ENCODE results near the gene STRIP1.

The STRIP1 gene, protein sequence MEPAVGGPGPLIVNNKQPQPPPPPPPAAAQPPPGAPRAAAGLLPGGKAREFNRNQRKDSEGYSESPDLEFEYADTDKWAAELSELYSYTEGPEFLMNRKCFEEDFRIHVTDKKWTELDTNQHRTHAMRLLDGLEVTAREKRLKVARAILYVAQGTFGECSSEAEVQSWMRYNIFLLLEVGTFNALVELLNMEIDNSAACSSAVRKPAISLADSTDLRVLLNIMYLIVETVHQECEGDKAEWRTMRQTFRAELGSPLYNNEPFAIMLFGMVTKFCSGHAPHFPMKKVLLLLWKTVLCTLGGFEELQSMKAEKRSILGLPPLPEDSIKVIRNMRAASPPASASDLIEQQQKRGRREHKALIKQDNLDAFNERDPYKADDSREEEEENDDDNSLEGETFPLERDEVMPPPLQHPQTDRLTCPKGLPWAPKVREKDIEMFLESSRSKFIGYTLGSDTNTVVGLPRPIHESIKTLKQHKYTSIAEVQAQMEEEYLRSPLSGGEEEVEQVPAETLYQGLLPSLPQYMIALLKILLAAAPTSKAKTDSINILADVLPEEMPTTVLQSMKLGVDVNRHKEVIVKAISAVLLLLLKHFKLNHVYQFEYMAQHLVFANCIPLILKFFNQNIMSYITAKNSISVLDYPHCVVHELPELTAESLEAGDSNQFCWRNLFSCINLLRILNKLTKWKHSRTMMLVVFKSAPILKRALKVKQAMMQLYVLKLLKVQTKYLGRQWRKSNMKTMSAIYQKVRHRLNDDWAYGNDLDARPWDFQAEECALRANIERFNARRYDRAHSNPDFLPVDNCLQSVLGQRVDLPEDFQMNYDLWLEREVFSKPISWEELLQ

DNA sequence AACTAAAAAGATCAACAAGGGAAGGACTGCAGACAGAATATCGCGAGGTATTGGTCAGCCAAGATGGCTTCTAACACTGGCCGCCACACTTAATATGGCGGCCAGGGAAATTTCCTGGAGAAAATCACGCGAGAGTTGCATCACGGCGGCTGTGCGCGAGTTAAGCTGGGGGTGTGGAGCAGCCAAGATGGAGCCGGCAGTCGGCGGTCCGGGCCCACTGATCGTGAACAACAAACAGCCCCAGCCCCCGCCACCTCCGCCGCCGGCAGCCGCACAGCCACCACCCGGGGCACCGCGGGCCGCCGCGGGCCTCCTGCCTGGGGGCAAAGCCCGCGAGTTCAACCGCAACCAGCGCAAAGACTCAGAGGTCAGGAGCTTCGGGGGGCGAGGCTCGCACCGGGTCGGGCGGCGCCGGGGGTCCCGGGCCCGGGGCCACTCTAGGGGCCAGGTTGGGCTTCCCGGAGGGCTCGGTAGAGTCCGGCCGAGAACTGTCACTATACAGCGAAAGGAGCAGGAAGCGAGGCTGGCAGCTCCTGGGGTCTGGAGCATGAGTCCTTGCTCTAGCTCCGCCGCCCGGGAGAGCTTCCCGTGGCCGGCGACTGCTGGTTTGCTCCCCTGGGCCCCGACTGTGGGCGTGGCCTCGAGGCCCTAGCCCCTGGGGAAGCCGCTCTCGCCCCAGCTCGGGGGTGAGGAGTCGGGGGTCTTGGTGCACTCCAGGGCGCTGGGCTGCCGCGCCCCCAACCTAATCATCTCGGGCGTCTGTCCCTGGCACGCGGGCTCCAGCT lies at the start of gene STRIP1:
Gene STRIP1 (plus strand): TSS at position 174 of the 785 bp plus-strand sequence. CDS start 14 bp downstream, at position 188.
- DNase-seq = peak; percentile 98

DNA sequence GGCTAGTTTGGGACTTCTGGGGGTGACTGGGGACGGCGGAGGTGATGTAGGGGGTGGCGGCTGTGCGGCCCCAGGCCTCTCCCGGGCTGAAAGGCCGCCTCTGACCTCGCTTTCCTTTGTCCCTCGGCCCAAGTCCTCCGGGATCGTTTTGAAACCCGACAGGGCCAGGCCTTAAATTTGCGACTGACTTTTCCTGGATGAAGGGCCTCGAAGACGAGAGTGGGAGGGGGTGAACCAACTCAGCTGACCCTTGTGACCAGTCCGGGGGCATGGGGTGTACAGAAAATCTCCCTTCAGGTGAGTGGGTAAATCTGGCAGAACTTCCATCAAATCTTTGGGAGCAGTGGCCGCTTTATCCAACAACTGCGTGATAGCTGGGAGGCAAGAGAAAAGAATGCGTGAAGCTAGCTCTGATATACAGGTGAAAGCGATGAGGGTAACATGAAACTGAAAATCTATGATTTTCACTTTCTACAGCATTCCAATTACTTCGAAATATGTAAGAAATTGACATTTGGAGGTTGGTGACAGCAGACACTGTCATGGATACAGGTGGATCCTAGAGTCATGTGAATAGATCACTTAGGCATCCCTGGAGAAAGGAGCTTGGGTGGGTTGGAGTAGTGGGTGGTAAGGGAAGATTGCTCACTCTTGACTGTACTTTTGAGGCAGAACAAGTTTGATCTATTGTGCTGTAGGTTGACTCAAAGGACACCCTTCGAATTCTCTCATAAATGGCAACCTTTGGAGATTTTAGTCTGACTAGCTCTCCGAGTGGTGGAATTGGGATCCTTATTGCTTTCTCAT lies 49.0 kb upstream of the STRIP1 start:
- DNase-seq = no peak

DNA sequence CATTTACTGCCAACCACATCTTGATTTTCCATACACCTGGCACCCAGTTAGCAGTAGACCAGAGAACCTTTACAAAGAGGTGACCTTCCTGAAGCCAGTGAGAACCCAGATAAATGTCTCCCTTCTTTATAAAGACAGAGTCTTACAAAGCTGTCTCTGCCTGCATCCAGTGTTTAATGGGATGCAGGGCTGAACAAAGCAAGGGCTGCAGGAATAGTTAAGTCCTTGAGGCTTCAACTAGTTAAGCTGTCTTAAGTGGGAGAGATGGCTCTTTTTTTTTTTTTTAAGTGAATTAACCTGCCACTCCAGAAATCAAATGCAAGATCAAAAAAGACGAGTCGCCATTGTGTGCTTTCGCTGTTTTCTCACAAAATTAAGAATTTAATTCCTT lies 48.4 kb upstream of the STRIP1 start:
- DNase-seq = no peak

DNA sequence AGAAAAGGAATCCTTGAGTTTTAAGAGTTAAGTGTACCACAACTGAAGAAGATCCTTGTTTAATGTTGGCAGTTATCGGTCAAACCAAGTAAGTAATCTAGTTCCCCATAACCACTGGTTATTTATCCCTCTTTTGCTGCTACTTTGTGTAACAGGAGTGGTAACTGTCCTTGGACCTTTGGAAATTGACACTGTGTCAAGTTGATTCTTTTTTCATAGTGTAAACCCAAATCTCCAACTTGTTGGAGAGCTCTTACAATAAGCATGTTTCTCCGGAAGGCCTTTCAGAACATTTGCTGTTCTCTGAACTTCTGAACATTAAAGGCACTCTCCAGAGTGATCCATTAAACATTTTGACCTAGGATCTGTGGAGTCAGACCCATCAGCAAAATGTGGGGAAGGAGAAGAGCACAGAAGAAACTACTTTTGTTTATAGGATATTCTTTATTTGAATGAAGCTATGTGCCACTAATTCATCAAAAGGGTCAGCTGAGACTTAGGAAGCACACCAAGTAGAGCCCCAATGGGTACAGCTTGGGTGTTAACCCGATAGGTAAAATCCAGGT lies 46.0 kb upstream of the STRIP1 start:
- DNase-seq = no peak

DNA sequence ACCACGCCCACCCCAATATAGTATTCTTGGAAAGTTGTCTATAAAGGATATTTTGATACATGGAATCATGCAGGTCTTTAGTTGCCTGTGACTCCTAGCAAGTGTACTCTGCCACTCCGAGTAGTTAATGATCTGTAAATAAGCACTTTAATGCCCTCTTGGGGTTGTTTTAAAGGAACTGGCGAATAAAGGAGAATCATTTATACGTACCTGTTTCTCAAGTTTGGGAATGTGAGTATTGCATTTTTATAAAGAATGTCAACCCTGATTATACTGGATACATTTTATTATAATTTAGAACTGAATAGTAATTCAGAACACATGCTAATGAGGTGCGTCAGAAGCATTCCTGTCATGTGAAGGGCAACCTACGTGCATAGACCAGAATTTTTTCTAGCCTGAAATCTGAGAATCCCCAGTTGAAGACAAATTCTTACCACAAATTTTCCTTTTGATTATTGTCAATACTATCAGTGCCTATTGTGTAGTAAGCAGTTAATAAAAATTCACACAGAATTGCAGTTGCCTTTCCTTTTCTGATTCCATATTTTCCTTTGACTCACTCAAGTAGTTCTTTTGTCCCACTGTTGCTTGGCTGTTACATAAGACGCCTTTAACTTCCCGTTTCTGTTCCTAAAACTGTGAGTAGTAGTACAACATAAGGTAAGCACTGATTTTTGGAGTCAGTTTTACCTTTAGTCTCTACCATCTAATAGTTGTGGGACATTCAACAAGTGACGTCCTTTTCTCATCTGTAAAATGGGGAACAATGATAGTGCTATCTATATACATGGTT lies 44.7 kb upstream of the STRIP1 start:
- peak; percentile 75 for DNase-seq

DNA sequence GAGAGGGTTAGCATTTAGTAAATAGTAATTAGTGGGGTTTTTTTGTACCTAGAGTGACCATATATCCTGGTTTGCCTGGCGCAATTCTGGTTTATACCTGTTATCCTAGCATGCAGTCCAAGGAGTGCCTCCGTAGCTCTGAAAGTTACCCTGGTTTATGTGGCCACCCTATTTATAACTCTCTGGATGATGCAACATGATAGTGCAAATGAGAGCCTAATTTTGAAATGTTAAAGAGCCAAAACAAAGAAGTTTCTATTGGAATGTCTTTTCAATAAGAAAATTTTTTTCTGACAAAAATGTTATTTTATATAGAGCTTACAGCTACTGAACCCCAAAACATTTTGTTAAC lies 44.1 kb upstream of the STRIP1 start:
- DNase-seq = peak; percentile 40

DNA sequence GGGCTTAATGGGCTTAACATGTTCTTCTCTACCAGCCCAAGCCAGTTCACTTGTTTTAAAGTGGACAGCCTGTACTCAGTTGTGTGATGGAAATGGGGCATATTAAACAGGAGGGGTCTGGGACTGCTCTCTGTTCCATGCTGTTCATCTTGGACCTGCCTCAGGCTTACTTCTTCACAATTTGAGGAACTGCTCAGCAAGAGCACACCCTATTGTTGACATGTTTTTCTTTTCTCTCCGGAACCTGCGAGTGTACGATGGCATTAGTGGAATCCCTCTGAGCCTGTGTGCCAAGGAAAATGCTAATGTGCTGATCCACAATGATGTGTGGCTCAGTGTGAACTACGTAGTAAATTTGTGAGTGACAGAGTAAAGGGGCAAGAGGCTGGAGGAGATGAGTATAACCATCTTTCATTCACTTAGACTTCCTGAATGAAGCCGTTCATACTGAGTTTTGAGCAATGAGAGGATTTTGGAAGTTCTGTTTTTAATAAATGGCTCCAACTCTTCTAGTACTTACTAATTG lies 43.0 kb upstream of the STRIP1 start:
- DNase-seq = peak; percentile 1

DNA sequence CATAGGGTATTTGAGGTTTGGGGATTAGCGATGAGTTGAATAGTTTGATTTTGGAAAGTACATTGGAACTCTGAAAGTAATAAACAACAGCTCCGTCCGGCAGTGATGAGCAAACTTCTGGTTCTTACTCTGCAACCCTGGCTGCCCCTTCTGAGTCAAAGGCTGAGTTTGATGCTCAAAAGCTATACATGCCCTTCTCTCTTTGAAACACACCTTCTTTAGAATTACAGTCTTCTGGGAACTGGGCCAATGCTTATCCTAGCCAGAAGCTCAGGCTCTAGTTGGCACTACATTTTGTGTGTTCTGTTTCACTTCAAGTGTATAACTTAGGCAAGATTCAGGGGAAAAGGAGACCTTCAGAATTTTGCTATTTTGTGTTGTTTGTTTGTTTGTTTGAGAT lies 40.5 kb upstream of the STRIP1 start:
- DNase-seq = no peak

DNA sequence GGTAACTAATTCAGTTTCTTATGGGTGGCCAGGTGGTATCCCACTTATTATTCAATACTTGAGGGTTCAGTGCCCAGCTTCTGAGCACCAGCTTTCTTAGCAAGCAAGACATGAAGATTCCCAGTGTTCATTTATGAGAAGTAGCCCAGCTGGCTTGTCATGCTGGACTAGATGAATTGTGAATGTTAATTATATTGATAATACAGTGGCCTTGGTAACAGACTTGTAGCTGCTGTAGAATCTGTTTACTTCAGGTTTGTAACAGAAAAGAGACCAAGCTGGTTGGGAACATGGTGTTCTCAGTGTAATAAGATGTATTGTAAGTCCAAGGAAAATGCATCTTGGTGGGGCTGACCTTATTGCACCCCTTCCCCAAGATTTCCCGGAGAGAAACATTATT lies 39.8 kb upstream of the STRIP1 start:
- no peak for DNase-seq

DNA sequence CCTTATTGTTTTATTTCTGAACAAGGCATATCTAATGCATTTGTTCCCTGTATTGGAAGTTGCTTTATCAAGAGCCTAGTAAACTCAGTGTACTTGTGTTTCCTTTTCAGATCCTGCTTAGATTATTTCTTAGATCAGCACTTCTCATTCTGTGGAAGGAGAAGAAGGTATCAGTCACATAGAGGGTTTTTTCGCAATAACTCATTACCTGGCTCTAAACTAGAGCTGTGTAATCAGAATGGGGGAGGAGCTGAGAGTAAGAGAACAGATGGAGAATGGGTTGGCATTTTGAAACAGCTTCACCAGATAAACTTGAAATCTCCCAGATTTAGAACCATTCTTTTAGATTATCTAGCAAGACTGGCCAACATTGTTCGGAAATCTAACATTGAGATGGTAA lies 38.9 kb upstream of the STRIP1 start:
- no peak for DNase-seq

DNA sequence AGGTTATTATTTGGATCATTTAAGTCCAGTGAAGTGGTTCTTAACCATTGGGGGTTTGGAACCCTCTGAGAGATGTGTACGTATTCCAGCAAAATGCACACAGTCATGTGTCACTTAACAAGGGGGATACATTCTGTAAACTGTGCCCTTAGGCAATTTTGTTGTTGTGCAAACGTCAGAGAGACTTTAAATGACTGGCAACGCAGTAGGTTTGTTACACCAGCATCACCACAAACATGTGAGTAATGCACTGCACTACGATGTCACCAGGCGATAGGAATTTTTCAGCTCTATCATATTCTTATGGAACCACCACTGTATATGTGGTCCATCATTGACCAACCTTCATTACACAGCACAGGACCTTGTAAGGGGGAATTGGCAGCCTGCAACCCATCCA lies 37.9 kb upstream of the STRIP1 start:
- DNase-seq = no peak

DNA sequence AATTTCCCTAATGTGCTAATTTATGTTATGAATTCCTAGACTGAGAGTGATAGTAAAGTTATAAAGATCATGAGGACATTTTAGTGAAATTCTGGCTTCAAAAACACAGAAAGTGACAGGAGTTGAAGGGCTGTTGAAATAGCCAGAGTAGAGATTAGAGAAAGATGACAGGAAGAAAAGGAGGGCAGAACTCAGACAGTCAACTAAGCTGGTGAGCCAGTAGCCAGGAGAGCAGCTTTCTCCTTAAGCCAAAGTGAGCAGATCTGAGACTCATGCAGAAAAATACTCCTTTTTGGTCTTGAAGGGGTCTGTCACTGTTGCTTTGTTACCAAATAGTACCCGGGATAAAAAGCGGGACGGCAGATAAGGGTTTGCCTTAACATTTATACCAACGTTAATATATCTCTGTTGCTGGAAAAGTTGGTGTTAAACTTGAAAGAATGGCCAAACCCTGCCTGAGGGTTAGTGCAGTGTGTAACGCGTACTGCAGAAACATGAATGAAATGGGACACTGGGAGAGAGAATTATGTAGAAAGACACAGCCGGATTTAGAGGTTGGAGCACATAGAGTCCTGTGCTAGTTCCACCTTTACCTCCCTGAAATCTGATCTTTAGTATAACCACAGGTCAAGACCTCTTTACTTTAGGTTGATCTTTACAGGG lies 37.1 kb upstream of the STRIP1 start:
- DNase-seq = no peak

DNA sequence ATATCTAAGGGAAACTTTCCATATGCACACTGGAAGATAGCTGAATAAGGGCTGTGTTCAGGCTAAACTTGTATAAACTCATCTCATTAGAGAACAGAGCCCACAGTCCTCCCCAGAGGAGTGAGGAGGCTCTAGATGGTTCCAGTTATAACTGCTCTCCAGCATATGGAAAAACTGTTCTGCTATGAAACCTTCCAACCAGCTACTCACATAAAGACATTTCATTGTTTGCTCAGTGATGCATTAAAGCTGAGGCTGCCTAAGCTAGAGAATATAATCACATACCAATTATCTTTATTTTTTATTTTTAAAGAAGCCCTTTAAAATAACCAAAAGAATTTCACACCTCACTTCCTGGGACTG lies 36.6 kb upstream of the STRIP1 start:
- no peak for DNase-seq

DNA sequence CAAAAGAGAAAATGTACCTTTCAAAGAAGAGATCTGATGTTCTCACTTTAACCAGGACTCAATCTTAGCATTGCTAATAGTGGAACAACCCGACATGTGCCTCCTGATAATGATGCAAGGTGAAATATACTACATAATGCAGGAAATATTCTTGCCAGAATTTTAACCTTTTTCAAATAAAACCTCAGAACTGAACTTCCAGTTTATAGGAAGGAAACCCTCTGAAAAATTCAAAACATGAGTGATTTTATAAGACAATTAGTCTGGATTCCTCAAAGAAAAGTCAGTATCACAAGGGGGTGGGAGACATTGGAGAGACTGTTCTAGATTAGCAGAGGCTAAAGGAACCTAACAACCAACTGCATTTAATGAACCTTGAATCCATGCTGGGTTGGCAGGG lies 31.7 kb upstream of the STRIP1 start:
- no peak for DNase-seq

DNA sequence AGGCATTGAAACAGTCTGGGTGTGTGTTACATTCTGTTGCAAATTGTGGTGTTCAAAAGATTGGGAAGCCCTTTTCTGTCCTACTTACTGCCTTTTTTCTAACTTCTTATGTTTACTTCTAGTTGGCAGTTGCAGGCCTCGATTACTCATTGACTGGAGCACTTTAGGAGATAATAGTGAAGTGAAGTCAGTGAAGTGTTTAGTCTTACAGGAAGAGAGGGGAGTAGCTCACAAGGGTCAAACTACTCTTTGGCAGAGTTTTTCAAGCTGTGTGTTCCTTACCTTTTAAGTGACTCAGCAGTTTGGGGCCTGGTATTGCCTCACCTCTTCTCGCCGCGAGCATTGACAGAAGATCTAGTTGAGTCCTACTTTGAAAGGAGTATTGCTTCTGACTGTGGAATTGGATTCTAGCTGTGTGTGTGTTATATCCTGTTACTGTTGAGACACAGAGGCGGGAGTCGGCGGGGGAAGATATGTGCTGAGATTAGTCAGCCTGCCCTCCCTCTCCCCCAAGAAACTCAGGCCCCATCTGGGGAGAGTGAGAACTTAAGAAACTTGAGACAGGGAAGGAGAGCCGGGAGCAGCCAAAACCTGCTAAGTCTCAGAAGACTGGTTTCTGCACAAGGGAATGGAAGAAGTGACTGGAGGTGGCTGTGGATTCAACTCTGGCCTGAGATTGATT lies 30.5 kb upstream of the STRIP1 start:
- DNase-seq = peak; percentile 85

DNA sequence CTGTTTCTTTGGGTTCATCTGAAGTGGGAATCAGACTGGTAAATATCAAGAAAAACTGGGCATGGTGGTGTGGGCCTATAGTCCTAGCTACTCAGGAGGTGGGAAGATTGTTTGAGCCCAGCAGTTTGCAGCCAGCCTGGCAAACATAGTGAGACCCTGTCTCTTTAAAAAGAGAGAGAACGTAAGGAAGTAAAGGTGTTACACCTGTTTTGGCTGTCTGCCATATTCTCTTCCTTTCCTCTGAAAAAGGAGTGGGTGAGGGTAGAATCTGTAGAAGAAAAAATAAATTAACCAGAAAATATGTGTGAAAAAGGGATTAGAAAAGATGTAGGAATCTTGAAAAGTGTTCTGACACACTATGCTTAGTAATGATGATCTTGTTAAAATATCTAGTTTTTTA lies 29.8 kb upstream of the STRIP1 start:
- DNase-seq = no peak

DNA sequence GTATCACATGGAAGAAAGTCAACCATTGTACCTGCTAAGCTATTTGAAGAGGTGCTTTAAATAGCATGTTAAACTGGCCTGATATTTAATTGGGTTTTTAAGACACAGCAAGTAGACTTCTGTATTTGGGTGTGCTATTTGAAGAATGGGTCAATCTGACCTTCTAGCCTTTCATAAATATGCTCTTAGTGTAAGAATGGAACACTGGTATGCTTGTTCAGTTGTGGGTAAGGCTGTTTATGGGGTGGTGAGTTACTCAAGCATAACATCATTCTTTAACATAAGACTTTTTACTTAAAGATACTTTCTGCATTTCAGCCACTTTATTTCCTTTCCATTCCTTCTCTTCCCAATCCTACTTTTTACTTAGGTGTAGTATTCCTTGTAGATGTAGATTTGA lies 28.5 kb upstream of the STRIP1 start:
- no peak for DNase-seq

DNA sequence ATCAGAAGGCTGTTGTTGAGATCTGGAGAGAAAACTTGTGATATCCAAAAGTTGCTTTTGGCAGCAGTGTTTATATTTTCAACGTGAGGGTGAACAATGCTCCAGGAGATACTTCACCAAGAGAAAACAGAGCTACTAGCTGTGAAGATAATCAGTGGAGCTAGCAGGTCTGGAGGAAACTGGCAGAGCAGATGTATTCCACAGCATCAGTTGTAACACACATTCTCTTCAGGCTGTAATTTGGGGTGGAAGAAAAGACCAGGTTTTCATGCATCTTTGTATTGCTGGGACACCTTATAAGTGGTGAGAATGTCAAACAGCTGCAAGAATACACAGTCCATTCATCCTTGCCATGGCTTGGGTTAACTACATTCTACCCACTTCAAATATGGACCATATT lies 27.9 kb upstream of the STRIP1 start:
- DNase-seq = no peak

DNA sequence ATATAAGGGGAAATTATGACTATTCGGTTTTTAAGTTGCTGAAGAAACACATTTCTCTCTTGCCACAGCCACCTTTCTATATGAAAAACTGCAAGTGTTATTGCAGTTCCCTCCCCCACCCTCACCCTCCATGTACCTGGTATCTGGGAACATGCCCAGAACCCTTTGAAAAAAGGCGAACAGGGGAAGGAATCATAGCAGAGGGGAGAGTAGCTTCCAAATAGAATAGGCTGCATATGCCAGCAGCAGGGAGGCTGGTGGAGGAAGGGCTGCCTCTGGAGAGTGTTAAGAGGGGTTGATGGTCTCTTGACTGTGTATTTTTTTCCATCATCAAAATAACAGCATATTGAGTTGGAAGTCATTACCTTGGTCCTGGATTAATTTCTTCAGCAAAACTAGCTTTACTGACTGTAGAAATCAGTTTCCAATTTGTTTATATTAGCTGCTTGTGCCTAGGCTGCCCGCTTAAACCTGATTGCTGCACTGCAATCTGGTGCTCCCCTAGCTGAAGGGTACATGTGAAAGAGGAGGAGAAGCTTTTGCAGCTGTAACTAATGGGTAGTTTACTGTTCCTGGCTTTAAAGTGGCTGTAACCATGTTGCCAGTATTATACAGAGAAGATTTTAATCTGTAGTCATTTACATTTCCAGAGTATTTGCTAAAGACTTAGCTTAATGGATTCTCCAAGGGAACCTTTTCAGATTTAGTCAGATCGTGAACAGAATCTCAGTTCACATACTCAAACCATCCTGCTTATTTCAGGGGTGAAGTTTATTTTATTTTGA lies 27.2 kb upstream of the STRIP1 start:
- DNase-seq = no peak

Measured in MV-4-11 (cell line).